GM19025 (cell line): ENCODE data around the gene C1orf232.

Source experiments
- ATAC-seq: cut with Tn5 transposase; IDR thresholded peaks from one replicate; pipeline ENCODE4 v1.9.1; 2021; ENCODE audit warnings: mild to moderate bottlenecking, low read depth, moderate library complexity; ENCODE audit not compliant: unreplicated experiment

The C1orf232 gene

GRCh38 chr1:26125946-26126320 is 42.8 kb downstream of the C1orf232 start:
- no peak for ATAC-seq

GRCh38 chr1:26125382-26125781 is 43.4 kb downstream of the C1orf232 start:
- no peak for ATAC-seq

GRCh38 chr1:26124418-26125331 is 44.1 kb downstream of the C1orf232 start:
- no peak for ATAC-seq

GRCh38 chr1:26122988-26123973 is 45.5 kb downstream of the C1orf232 start:
- ATAC-seq: no peak

- ATAC-seq: no peak
Measured at GRCh38 chr1:26121854-26122773, 46.6 kb downstream of the C1orf232 start.

GRCh38 chr1:26119892-26120608 is 48.7 kb downstream of the C1orf232 start:
- ATAC-seq: no peak

- no peak for ATAC-seq
Measured at GRCh38 chr1:26114165-26114927, 54.4 kb downstream of the C1orf232 start.
